HG02798 (cell line): Measurements from ENCODE around the gene PHPT1.

Experiments
- ATAC-seq: cut with Tn5 transposase; IDR thresholded peaks from one replicate; pipeline ENCODE4 v1.9.1; 2021; ENCODE audit warnings: mild to moderate bottlenecking; ENCODE audit not compliant: unreplicated experiment, poor library complexity

PHPT1 gene

GRCh38 chr9:136846376-136847087, 2.7 kb upstream of the PHPT1 start:
- no peak for ATAC-seq

DNA sequence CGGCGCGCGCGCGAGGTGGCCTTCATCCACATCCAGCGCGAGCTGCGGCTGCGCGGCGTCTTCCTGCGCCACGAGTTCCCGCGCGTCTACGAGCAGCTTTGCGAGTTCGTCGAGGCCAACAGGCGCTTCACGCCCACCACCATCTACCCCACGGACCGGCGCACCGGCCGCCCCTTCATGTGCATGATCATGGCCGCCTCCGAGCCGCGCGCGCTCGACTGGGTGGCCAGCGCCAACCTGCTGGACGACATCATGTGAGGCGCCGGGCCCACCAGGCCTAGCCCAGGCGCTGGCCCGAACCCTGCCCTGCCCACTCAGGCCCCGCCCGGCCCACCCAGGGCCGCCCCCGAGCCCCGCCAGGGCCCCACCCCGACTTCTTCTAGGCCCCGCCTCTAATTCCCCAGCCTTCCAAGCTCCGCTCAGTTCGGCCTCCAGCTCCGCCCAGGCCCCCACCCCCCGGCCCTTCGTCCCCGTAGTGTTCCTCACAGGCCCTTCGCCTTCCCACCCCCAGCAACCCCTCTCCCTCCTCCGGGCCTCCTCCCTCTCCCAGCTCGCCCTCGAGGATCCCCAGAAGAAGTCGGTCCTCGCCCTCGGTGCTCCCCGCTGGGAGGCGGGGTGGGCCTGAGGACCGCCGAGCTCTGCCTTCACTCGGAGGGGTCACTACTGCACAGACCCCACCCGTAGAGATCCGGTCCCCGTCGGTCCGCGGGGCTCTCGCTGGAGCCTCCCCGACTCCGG, 2.0 kb upstream of the PHPT1 start:
- no peak for ATAC-seq

- peak; percentile 18 for ATAC-seq
These were observed 1.3 kb upstream of the PHPT1 start for GRCh38 chr9:136847826-136848392.

GRCh38 chr9:136848393-136849037, 694 bp upstream of the PHPT1 start:
- ATAC-seq: no peak

DNA sequence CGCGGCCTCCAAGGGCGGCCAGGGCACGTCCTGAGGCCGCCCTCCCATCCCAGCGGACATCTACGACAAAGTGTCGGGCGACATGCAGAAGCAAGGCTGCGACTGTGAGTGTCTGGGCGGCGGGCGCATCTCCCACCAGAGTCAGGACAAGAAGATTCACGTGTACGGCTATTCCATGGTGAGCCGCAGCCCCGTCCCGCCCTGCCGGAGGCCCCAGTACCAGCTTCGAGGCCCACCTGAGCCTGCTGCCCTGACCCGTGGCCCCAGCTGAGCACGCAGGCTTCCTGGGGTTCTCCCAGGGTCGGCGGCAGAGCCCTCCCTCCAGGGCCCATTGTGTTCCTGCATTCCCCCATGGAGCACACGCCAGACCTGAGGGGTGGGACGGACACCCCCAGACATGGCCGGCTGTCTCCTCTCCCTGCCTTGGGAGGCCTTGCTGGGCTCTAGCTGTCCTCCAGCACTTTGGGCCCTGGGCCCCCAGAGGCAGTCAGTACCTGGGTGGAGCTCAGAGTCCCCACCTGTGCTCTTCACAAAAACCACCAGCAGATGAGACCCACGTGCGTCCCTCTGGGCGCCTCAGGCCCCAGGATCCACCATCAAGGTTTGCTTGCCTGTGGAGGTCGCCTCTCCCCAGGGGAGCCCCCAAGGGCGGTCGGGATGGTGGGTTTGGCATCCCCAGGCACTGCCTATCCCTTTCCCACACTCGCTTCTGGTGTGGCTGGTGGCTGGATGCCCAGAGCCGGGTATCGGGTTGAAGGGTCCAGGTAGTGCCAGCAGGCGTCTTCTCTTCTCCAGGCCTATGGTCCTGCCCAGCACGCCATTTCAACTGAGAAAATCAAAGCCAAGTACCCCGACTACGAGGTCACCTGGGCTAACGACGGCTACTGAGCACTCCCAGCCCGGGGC, 1.0 kb downstream of the PHPT1 start:
- no peak for ATAC-seq

GRCh38 chr9:136850866-136851775, 1.9 kb downstream of the PHPT1 start:
- ATAC-seq: no peak

GRCh38 chr9:136851941-136852663, 2.9 kb downstream of the PHPT1 start, which contains the start of gene MAMDC4:
Gene MAMDC4, plus strand, starts transcription at chr9:136852346. Its CDS starts 71 bp downstream, at chr9:136852417.
- ATAC-seq: no peak

- ATAC-seq: no peak
These were observed 3.7 kb downstream of the PHPT1 start for GRCh38 chr9:136852664-136853595.

DNA sequence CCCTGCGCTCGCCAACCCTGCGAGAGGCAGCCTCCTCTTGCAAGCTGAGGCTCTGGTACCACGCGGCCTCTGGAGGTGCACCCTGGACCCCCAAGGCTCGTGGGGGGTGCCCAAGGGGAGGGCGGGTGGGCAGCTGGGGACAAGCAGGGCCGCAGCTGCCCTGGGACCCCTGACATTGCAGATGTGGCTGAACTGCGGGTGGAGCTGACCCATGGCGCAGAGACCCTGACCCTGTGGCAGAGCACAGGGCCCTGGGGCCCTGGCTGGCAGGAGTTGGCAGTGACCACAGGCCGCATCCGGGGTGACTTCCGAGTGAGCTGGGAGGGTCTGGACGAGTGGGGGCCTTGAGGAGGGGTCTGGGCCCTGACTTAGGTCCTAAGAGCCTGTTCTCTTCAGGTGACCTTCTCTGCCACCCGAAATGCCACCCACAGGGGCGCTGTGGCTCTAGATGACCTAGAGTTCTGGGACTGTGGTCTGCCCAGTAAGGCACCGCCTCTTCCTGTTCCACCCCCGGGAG, 4.4 kb downstream of the PHPT1 start:
- no peak for ATAC-seq

DNA sequence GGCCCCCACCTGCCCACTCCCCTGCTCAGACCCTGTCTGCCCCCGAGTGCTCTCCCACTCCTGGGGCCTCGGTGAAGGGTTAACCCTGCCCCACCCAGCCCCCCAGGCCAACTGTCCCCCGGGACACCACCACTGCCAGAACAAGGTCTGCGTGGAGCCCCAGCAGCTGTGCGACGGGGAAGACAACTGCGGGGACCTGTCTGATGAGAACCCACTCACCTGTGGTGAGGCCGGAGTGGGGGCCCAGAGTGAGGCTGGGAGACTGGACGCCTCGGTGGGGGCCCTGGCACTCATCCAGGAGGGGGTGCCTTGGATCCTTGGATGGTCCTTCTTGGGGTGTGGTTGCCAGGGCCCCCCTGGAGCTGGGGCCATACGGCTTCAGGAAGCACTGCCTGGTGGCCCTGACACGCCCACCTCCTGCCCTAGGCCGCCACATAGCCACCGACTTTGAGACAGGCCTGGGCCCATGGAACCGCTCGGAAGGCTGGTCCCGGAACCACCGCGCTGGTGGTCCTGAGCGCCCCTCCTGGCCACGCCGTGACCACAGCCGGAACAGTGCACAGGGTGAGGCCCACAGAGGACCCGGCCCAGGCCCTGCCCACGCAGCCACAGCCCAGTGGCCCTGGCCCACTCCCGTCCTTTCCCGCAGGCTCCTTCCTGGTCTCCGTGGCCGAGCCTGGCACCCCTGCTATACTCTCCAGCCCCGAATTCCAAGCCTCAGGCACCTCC, 5.1 kb downstream of the PHPT1 start:
- ATAC-seq: no peak

GRCh38 chr9:136854842-136855460, 5.7 kb downstream of the PHPT1 start:
- no peak for ATAC-seq

DNA sequence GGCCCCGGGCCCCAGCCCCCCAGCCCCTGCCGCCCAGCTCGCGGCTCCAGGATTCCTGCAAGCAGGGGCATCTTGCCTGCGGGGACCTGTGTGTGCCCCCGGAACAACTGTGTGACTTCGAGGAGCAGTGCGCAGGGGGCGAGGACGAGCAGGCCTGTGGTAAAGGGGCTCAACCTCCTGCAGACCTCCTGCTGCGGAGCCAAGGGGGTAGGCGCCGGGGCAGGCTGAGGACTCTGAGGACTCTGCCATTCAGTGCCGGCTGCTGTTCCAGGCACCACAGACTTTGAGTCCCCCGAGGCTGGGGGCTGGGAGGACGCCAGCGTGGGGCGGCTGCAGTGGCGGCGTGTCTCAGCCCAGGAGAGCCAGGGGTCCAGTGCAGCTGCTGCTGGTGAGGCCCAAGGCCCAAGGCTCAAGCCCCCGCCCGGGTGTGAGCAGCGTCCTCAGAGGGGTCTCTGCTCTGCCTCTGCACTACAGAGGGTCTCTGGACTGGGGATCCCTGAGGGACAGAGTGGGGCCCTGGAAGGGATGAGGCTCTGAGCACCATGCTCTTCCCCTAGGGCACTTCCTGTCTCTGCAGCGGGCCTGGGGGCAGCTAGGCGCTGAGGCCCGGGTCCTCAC, 6.4 kb downstream of the PHPT1 start:
- no peak for ATAC-seq

DNA sequence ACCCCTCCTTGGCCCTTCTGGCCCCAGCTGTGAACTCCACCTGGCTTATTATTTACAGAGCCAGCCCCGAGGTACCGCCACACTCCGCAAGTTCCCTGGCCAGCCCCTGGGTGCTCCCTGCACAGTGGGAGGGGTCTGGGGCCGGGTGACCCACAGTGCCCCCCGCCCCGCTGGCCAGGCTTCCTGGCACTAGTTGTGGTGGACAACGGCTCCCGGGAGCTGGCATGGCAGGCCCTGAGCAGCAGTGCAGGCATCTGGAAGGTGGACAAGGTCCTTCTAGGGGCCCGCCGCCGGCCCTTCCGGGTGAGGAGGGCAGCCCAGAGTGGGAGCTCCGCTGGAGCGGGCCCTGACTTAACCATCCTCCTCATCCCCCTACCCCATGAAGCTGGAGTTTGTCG, 6.9 kb downstream of the PHPT1 start:
- no peak for ATAC-seq

DNA sequence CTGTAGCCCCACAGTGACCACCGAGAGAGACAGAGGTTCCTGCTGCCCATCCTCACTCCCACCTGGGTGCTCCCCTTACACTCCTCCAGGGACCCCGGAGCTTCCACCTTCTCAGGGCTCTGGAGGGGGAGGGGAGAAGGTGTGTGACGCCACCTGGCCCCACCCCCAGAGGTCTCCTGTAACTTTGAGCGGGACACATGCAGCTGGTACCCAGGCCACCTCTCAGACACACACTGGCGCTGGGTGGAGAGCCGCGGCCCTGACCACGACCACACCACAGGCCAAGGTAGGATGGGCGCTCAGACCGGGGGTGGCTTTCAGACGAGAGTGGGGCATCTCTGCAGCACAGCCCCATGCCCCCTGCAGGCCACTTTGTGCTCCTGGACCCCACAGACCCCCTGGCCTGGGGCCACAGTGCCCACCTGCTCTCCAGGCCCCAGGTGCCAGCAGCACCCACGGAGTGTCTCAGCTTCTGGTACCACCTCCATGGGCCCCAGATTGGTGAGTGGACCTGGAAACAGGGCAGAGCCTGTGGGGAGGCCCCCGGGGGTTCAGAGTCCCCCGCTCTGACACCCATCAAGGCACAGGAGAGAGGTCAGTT, 7.4 kb downstream of the PHPT1 start:
- ATAC-seq: no peak

DNA sequence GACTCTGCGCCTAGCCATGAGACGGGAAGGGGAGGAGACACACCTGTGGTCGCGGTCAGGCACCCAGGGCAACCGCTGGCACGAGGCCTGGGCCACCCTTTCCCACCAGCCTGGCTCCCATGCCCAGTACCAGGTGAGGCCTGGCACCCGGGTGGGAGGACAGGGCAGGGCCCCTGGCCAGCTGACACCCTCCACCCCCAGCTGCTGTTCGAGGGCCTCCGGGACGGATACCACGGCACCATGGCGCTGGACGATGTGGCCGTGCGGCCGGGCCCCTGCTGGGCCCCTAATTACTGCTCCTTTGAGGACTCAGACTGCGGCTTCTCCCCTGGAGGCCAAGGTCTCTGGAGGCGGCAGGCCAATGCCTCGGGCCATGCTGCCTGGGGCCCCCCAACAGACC, 8.0 kb downstream of the PHPT1 start:
- no peak for ATAC-seq
